ELR (cell line): ENCODE results near the gene MGAT4A.
"Not testable (repeated sequence)": the region's sequence is repeated elsewhere in the genome, so short reads cannot be mapped to it uniquely, and the experiment has no call there.

Experiments used
- DNase-seq: peaks from one replicate; pipeline ENCODE4 v3.0.0-alpha.2; 2015; ENCODE audit warnings: low read depth

The MGAT4A gene

GRCh38 chr2:98759827-98760625 is 29.1 kb upstream of the MGAT4A start:
- DNase-seq, result no peak

- no peak for DNase-seq
Measured at GRCh38 chr2:98759338-98759737, 28.4 kb upstream of the MGAT4A start.

GRCh38 chr2:98757904-98758421 is 27.0 kb upstream of the MGAT4A start:
- peak; percentile 92 for DNase-seq

- DNase-seq, result no peak
Measured at GRCh38 chr2:98753801-98754200, 22.9 kb upstream of the MGAT4A start.

GRCh38 chr2:98752711-98753110 is 21.8 kb upstream of the MGAT4A start:
- DNase-seq, result not testable (repeated sequence)

GRCh38 chr2:98751748-98752147 is 20.8 kb upstream of the MGAT4A start:
- no peak for DNase-seq

GRCh38 chr2:98750593-98751282 is 19.8 kb upstream of the MGAT4A start:
- DNase-seq, result no peak

- no peak for DNase-seq
Measured at GRCh38 chr2:98749066-98749450, 18.1 kb upstream of the MGAT4A start.

- no peak for DNase-seq
Measured at GRCh38 chr2:98748292-98749065, 17.5 kb upstream of the MGAT4A start.

GRCh38 chr2:98747888-98748287 is 17.0 kb upstream of the MGAT4A start:
- DNase-seq, result no peak

GRCh38 chr2:98746426-98746825 is 15.5 kb upstream of the MGAT4A start:
- DNase-seq, result no peak

GRCh38 chr2:98744595-98744994 is 13.7 kb upstream of the MGAT4A start:
- no peak for DNase-seq

GRCh38 chr2:98743835-98744234 is 12.9 kb upstream of the MGAT4A start:
- no peak for DNase-seq

- DNase-seq, result no peak
Measured at GRCh38 chr2:98739020-98739419, 8.1 kb upstream of the MGAT4A start.

- DNase-seq, result no peak
Measured at GRCh38 chr2:98738304-98738703, 7.4 kb upstream of the MGAT4A start.

GRCh38 chr2:98737848-98738247 is 6.9 kb upstream of the MGAT4A start:
- no peak for DNase-seq

GRCh38 chr2:98736464-98736889 is 5.5 kb upstream of the MGAT4A start:
- peak; percentile 45 for DNase-seq

- no peak for DNase-seq
Measured at GRCh38 chr2:98734823-98735260, 3.9 kb upstream of the MGAT4A start.

GRCh38 chr2:98734162-98734561 is 3.2 kb upstream of the MGAT4A start:
- DNase-seq, result no peak

GRCh38 chr2:98732430-98733051 is 1.6 kb upstream of the MGAT4A start:
- DNase-seq, result no peak

- DNase-seq, result no peak
Measured at GRCh38 chr2:98731894-98732349, 990 bp upstream of the MGAT4A start.

- peak; percentile 50 for DNase-seq
Measured at GRCh38 chr2:98730707-98731040, 258 bp downstream of the MGAT4A start.
